CD1c-positive myeloid dendritic cell (primary cell): ENCODE data around the gene GGCT.
A peak's percentile ranks its signal among the peaks of the same experiment; 100 is the strongest.

ENCODE experiments used
- DNase-seq: peaks from one replicate; pipeline ENCODE4 v3.0.0-alpha.2; 2016; ENCODE audit errors: extremely low spot score

The GGCT gene

DNA sequence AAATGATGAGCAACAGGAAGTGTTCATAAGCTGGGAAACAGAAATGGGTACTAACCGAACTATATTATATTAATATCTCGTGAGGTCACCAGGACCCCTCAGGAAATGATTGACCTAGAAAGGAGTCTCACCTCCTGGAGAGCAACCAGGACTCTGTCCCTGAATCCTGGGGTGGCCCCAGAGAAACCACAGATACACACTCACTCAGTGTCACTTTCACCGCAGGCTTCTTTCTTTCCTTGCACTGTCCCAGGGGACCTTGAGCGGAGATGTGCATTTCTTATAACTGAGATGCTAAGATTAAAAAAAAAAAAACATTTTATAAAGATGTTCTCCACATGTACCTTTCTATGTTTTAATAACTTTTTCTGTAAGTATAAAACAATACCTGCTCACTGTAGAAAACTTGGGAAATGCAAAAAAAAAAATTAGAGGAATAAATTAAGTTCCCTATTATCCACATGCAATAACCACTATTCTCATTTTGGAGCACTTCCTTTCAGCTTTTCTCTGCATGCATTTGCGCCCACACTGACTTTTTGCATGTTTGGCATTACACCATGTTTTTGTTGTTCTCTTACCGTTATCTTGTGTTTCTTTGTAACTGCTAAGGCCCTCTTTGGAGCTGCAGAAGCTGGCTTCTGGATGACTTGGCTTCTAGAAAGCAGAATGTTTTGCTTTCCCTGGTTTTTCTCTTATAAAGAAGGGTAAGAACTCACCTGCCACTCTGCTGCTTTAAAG, 41.1 kb downstream of the GGCT start:
- peak; percentile 79 for DNase-seq

DNA sequence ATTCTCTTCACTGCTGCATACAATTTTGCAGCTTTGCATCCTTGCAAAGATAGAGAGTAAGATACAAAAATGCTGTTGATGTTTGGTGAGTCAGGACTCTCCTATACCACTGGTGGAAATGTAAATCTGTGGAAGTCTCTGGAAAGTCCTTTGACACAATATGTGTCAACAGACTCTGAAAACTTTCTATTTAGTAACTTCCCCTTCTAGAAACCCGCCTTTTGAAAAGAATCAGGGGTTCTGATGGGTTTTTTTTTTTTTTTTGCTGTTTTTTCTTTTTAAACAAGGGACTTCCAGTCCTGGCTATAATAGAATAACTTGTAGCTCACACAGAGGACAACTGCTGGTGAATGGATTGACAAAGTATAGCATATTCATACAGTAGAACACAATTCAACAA, 42.5 kb downstream of the GGCT start:
- DNase-seq: peak; percentile 71

DNA sequence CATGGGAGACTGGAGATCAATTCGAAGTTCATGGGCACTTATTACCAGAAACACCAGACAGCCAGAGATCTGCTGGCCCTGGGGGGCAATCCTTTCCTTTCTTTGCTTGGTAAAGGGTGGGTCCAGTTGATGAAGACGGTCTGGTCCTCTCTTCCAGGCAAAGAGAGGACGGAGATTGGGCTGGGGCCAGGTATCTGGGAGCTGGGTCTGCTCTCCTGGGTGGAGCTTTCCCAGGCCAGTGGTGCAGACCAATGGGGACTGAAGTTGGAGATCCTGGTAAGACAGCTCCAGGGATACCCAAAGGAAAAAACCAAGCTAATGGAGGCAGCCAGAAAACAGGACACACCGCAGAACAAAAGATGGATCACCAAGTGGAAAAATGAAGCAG, 44.4 kb downstream of the GGCT start:
- no peak for DNase-seq

DNA sequence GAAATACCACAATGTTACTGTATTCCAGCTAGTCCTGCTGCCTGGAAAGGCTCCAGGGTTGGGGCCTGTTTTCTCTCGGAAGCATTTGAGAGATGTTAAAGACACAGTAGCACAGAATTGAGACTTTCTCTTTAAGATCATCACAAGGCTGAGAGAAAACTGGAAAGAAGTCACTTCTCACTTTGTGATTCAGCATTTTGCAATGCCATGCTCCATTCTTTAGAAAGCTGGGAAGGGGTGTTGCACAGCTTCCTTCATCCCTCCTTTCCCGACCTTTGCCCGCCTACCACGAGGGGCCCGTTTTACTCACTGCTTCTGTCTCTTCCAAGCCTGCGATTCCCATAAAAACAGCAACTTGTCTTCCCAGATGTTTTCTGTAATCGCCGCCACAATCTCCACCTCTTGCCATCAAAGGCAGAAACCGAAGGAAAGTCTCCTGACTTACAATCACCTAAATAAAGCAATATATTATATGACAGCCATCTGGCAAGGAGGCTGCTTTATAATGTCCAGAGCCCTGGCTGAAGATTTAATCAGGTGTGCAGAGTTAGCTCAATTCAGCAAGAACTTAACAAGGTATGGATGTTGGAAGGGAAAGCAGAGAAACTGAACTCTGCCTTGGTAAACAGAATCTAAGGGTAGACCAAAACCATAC, 44.9 kb downstream of the GGCT start:
- DNase-seq: peak; percentile 34

DNA sequence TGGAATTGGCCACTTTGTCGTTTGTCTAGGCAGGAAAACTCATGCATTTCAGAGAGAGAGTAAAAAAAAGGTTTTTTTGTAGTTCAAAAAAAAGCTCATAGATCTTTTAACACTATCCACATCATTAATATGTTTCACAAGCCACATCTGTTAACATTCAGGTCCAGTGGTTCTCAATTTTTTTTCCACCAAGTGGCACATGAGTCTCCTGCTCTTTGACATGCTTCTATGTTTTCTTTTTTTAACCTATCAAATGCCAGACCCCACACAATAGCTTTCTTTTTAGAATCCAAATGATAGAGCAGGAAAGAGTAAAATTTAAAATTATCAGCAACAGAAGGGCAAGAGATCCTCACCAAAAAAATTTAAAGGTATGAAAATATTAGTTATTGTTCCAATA, 46.3 kb downstream of the GGCT start:
- DNase-seq: no peak

DNA sequence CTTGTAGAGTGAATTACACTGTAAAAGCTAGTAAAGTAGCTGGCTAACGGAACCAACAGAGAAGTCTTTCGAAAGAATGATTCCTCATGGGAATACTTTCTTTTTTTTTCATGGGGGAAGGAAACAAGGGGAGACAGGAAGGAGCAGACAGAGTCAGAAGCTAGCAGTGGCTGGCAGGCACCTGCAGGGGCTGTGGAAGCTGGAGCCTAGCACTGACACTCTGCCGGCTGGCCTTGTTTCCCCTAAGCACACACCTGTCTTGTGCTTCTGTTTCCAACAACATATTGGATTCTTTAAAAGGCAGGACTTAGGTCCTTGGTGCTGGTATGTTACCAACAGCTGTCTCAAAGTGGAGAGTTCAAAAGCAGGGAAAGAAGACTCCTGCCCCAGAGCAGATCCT, 50.7 kb downstream of the GGCT start:
- DNase-seq: no peak

DNA sequence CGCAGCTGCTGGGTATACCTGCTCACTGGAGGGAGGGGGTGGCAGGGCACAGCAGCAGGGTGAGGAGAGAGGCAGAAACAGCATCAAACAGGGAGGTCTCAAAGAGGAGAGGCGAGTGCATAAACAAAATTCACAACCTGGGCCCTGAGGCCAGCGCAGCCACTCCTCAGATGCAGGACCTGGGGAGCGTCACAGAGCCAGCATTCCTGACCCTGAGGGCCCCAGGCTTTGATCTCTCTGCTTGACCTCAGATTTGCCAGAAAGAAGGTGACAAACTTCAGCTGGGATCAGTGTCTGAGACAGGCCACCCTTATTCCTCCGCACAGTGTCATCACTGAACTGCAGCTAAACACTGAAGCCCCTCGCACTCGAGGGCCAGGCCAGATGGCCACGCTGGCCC, 51.6 kb downstream of the GGCT start:
- no peak for DNase-seq

DNA sequence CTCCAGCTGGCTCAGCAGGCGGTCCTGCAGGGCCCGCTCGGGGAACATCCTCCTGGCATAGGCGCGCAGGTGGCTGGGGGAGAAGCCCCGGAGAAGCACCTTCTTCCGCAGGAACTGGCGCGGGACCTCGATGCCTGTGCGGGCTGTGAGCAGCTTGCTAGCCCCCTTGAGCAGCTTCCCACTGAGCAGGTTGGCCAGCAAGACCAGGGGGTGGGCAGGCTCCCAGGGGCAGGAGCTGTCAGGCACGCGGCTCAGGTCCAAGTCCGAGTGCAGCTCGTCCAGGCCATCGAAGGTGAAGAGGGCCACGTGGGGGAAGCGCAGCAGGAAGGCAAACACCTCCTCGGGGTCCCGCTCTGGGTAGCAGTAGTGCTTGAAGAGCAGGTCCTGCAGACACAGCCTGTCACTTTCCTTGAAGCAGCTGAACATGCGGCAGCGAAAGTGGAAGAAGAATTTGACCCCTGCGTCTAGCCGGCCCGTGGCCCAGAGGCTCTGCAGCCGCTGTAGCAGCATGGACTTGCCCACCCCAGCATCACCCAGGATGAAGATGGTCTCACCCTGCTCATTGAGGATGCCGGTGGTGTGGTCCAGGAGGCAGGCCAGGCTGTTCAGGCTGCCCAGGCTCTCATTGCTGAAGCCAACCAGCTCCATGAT, 52.2 kb downstream of the GGCT start:
- DNase-seq: no peak

DNA sequence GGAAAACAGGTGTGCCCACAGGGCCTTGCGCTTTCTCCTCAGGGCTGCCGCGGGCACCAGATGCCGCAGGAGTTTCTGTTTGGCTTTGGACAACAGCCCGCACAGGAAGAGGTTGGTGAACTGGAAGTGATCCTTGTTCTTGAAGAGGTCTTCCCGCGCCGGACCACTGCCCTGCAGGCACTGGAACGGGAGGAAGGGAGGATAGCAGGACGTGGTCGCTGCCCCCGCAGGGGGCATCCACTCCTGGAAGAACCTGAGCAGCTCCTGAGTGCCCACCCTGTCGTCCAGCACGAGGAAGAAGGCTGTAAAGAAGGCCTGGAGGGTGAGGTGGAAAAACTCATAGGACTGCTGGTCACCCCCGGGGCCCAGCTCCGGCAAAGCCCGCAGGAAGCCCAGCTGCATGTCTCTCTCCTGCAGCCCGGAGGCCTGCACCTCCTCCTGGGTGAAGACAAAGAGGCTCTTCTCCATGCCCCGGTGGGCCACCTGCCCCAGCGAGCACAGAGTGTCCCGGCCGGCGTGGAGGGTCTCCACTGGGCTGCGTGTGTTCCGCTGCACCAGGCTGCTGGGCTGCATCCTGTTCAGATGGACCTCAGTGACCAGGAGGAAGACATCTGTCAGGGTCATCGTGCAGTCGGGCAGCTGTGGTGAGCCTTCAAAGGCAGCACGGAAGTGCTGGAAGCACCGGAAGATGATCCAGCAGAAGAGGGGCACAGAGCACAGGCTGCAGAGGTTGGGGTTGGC, 52.9 kb downstream of the GGCT start:
- DNase-seq: no peak

DNA sequence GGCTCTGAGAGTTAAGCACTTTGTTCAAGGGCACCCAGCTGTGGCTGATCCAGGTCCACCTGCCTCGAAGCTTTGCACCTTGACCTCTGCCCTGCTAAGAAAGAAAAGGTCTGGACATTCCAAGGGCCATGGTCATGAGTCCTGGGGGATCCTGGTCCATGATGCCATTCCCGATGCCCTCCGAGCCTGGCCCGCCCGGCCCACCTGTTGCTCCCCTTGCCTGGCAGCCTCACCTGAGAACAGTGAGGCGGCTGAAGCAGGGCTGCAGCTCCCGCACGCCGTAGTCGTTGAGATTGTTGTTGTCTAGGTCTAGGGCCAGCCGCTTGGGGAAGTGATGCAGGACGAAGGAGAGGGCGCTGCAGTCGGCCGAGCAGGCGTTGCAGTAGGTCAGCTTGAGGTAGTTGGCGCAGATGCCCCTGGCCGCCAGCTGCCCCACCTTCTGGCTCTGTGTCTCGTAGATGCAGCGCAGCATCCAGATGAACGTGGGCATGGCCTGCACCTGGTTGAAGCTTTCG, 53.6 kb downstream of the GGCT start:
- no peak for DNase-seq

DNA sequence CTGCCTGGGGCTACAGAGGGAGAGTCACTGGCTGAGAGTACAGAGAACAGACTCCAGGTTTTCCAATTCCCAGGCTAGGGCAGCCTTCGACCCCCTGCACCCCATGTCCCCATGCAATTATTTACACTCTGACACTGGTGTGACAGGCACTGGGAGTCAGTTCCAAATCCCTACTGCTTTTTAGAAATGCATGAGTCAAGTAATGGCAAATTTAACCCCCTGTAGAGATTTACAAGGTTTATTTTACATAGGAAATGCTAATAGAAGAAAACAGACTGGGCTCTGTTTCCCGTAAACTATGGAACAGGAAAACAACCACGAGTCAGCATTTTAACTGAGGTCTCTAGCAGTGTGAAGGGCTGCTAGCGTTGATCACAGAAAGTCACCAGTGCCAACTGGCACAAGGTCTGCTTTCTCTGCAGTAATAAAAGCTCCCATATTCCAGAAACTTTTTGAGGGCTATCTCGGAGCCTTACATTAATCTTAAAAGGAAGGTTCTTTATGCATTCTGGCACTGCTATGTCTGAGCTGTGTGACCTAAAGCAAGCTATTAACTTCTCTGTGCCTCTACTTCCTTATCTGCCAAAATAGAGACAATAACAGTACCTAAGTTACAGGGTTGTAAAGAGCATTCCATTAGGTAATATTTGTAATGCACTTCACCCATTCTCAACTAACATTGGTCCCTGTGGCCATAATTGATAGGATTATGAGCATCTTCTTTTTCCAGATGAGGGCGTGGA, 54.2 kb downstream of the GGCT start:
- DNase-seq: no peak

DNA sequence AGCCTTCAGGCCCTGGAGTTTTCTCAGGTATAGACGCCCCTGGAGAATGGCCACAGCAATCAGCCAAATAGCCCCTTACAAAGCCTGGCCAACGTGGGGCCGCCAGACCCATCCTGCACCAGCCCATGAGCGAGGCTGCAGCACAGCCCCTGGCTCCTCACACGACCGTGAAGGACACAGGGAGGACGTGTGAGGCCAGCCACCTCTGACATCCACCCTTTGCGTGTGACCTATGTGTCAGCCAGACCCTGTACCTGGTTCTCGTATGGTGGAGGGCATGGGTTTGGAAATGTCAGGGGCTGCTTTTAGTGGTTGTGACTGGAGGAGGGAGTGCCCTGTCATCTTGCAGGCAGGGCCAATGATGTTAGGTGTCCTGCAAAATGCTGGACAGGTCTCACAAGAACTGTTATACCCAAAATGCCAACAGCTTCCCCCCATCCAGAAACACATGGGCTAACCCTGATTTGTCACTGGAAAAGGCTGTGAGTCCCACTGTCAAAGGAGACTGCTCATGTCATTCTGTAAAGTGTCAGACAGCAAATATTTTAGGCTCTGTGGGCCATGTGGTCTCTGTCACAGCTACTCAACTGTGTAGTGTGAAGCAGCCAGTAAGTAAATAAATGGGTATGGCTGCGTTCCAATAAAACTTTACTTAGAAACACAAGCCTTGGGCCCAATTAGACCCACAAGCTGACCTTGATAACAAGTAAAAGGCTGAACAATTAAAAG, 56.0 kb downstream of the GGCT start:
- no peak for DNase-seq

DNA sequence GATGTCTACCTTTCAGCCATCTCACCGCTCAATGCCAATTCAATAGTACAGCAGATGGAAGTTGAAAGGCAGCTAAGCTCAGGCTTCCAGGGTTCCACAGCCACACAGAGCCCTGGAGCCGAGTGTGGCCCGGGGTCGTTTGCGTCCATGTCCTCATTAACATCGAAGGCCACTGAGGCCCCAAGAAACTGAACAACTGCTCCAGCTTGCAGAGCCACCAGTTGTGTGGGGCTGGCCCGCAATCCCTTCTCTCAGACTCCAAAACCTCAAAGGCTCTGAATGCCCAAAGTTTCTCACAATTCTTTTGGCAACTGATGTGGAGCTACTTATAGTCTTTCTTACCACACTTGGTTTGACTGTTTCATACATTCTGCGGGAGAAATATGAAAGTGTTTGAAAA, 57.2 kb downstream of the GGCT start:
- DNase-seq: no peak
